IPS DF 6.9 (cell line): Measurements from ENCODE around the gene NINL.
"Not testable (repeated sequence)": the region's sequence is repeated elsewhere in the genome, so short reads cannot be mapped to it uniquely, and the experiment has no call there.

Experiments
- DNase-seq: peaks from one replicate; pipeline ENCODE4 v3.0.0-alpha.2; 2013; ENCODE audit warnings: low read depth, low spot score
- H3K27ac ChIP-seq: one replicate; pipeline ENCODE4 v1.5.1; 2013; ENCODE audit warnings: low read length, control low read depth
- H3K27me3 ChIP-seq: 2 replicates; pipeline ENCODE4 v1.6.1; 2013; ENCODE audit warnings: mild to moderate bottlenecking, low read length; ENCODE audit not compliant: control insufficient read depth, insufficient read depth
- H3K36me3 ChIP-seq: 2 replicates; pipeline ENCODE4 v1.6.1; 2013; ENCODE audit warnings: low read length; ENCODE audit not compliant: control insufficient read depth, insufficient read depth
- H3K4me1 ChIP-seq: 2 replicates; pipeline ENCODE4 v1.6.1; 2013; ENCODE audit warnings: low read length; ENCODE audit not compliant: control insufficient read depth, insufficient read depth
- H3K4me3 ChIP-seq: 2 replicates; pipeline ENCODE4 v1.5.1; 2013; ENCODE audit warnings: mild to moderate bottlenecking, low read length
- H3K9me3 ChIP-seq: 2 replicates; pipeline ENCODE4 v1.6.1; 2013; ENCODE audit warnings: low read length, inconsistent platforms; ENCODE audit not compliant: control insufficient read depth, insufficient read depth
- WGBS: extraction: QIAGEN DNeasy Blood & Tissue Kit; methylation state at CpG from one replicate; pipeline ENCODE4 v1.1.7; 2013; ENCODE audit warnings: mixed read lengths, missing lambda C conversion rate; ENCODE audit not compliant: insufficient read length, insufficient coverage; 5-methylcytosine and 5-hydroxymethylcytosine counted together

NINL gene

GRCh38 chr20:25622049-25622448 is 36.7 kb upstream of the NINL start:
- no peak for DNase-seq
- no peaks in the 10 kb centered on the region; the same call in 1 of the 2 replicates for H3K27me3 ChIP-seq
- H3K27ac ChIP-seq: no peak overlapping the region
- no CpG with 5 or more reads among the region's 6 CpGs for WGBS
- peaks cover 5% of the 10 kb centered on the region; the same call in 1 of the 2 replicates for H3K4me1 ChIP-seq
- no peaks in the 10 kb centered on the region for H3K36me3 ChIP-seq
- H3K9me3 ChIP-seq: no peaks in the 10 kb centered on the region
- no peak overlapping the region for H3K4me3 ChIP-seq

- no peaks in the 10 kb centered on the region; the same call in 1 of the 2 replicates for H3K27me3 ChIP-seq
- WGBS: no CpG with 5 or more reads among the region's 3 CpGs
Measured at GRCh38 chr20:25619514-25619913, 34.2 kb upstream of the NINL start.

DNA sequence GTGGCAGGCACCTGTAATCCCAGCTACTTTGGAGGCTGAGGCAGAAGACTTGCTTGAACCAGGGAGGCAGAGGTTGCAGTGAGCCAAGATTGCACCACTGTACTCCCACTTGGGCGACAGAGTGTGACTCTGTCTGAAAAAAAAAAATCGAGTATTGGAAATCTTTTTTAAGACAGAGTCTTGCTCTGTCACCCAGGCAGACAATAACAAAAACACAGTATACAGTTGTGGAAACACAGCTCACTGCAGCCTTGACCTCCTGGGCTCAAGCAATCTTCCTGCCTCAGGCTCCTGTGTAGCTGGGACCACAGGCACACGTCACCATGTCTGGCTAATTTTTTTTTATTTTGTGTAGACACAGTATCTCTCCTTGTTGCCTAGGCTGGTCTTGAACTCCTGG is 23.4 kb upstream of the NINL start:
- WGBS: no CpG with 5 or more reads among the region's 3 CpGs
- H3K4me3 ChIP-seq: no peak overlapping the region
- no peak overlapping the region for H3K27ac ChIP-seq
- H3K9me3 ChIP-seq: no peaks in the 10 kb centered on the region
- H3K36me3 ChIP-seq: no peaks in the 10 kb centered on the region
- DNase-seq: no peak
- H3K4me1 ChIP-seq: no peaks in the 10 kb centered on the region
- no peaks in the 10 kb centered on the region for H3K27me3 ChIP-seq

More at GRCh38 chr20:25619514-25619913, 34.2 kb upstream of the NINL start:
- DNase-seq: no peak
- Histone ChIP-seq H3K4me1 (peaks cover 4% of the 10 kb centered on the region; the same call in 1 of the 2 replicates), H3K9me3 (no peaks in the 10 kb centered on the region), H3K27ac (no peak overlapping the region), H3K36me3 (no peaks in the 10 kb centered on the region), H3K4me3 (no peak overlapping the region)

GRCh38 chr20:25606094-25606695 is 20.9 kb upstream of the NINL start:
- no peak overlapping the region for H3K4me3 ChIP-seq

GRCh38 chr20:25605148-25605547 is 19.8 kb upstream of the NINL start:
- DNase-seq: no peak
- Histone ChIP-seq H3K36me3 (no peaks in the 10 kb centered on the region), H3K27ac (no peak overlapping the region), H3K4me3 (no peak overlapping the region), H3K4me1 (no peaks in the 10 kb centered on the region), H3K9me3 (no peaks in the 10 kb centered on the region), H3K27me3 (no peaks in the 10 kb centered on the region)
- no CpG with 5 or more reads among the region's 7 CpGs for WGBS

More at GRCh38 chr20:25606094-25606695, 20.9 kb upstream of the NINL start:
- H3K4me1 ChIP-seq: no peaks in the 10 kb centered on the region
- H3K36me3 ChIP-seq: no peaks in the 10 kb centered on the region
- H3K9me3 ChIP-seq: no peaks in the 10 kb centered on the region
- DNase-seq: no peak
- WGBS: no CpG with 5 or more reads among the region's 1 CpG
- H3K27ac ChIP-seq: no peak overlapping the region
- H3K27me3 ChIP-seq: no peaks in the 10 kb centered on the region

DNA sequence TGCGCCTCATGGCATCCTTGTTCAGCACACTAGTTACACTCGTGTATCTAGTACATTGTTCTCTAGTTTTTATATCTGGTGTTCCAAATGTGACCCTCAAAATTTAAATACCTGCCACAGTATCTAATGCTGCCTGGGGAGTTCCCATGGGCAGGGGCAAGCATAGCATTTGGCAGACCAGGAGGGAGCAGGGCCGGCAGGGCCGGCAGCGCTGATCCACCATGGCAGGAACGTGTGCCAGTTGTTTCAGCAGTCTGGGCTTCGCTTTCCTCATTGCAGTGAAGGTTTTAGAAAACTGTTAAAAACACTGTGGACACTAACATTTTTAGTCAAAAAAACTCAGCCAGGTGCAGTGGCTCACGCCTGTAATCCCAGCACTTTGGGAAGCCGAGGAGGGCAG is 19.3 kb upstream of the NINL start:
- no CpG with 5 or more reads among the region's 9 CpGs for WGBS
- Histone ChIP-seq H3K36me3 (no peaks in the 10 kb centered on the region), H3K9me3 (no peaks in the 10 kb centered on the region), H3K4me3 (no peak overlapping the region; the same call in 1 of the 2 replicates), H3K4me1 (no peaks in the 10 kb centered on the region), H3K27ac (no peak overlapping the region), H3K27me3 (no peaks in the 10 kb centered on the region)
- DNase-seq: no peak

DNA sequence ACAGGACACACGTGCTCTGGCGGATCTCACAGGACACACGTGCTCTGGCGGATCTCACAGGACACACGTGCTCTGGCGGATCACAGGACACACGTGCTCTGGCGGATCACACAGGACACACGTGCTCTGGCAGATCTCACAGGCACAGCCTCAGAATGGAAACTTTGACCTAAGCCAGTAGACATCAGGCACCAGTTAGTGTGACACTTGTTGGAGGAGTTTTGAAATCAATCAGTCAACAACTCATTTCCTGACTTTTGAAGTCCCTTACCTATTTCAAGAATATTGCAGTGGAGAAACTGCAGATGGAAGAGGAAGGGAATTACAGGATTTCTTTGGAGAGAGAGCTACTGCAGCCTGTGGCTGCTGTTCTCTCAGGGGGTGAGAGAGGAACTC is 17.6 kb upstream of the NINL start:
- H3K9me3 ChIP-seq, DNase-seq, H3K27ac ChIP-seq, H3K4me3 ChIP-seq, H3K36me3 ChIP-seq, H3K27me3 ChIP-seq, H3K4me1 ChIP-seq: not testable (repeated sequence)
- no CpG with 5 or more reads among the region's 9 CpGs for WGBS

DNA sequence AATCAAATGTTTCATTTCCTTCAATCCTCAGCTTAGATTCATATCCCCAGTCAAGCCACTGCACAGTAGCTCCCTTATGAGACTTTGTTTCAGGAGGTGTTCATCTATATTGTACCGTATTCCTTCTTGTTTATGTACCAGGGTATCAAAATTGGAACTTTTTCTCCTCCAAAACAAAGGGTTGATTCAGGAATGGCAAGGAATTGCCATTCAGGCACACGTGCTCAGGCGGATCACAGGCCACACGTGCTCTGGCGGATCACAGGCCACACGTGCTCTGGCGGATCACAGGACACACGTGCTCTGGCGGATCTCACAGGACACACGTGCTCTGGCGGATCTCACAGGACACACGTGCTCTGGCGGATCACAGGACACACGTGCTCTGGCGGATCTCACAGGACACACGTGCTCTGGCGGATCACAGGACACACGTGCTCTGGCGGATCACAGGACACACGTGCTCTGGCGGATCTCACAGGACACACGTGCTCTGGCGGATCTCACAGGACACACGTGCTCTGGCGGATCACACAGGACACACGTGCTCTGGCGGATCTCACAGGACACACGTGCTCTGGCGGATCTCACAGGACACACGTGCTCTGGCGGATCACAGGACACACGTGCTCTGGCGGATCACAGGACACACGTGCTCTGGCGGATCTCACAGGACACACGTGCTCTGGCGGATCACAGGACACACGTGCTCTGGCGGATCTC is 17.0 kb upstream of the NINL start:
- not testable (repeated sequence) for H3K4me1 ChIP-seq, H3K36me3 ChIP-seq, H3K9me3 ChIP-seq, H3K27ac ChIP-seq, H3K4me3 ChIP-seq, DNase-seq, H3K27me3 ChIP-seq
- no CpG with 5 or more reads among the region's 39 CpGs for WGBS

- Histone ChIP-seq H3K27me3 (no peaks in the 10 kb centered on the region), H3K4me3 (no peak overlapping the region), H3K4me1 (no peaks in the 10 kb centered on the region), H3K36me3 (no peaks in the 10 kb centered on the region), H3K27ac (no peak overlapping the region), H3K9me3 (no peaks in the 10 kb centered on the region)
- 94% methylated on average over 2 of the region's 2 CpGs for WGBS
- no peak for DNase-seq
Measured at GRCh38 chr20:25601659-25602058, 16.3 kb upstream of the NINL start.

- DNase-seq: no peak
- H3K27me3 ChIP-seq: no peaks in the 10 kb centered on the region
- no CpG with 5 or more reads among the region's 10 CpGs for WGBS
- no peak overlapping the region for H3K27ac ChIP-seq
- no peaks in the 10 kb centered on the region for H3K9me3 ChIP-seq
- no peaks in the 10 kb centered on the region for H3K4me1 ChIP-seq
- H3K4me3 ChIP-seq: no peak overlapping the region
- H3K36me3 ChIP-seq: no peaks in the 10 kb centered on the region
Measured at GRCh38 chr20:25600632-25601031, 15.3 kb upstream of the NINL start.
